GM12865 (cell line): ENCODE results near the gene UTRN.

ENCODE experiments used
- DNase-seq: peaks from one replicate; pipeline ENCODE4 v3.0.0; 2010; ENCODE audit warnings: low read depth
- H3K4me3 ChIP-seq: 2 replicates; pipeline ENCODE4 v1.5.1; 2011; ENCODE audit warnings: mild to moderate bottlenecking, low read depth, low read length, control low read depth
- TF ChIP-seq, protein P1 (sequence below): IDR thresholded peaks from 2 replicates; pipeline ENCODE4 v1.5.1; 2011; ENCODE audit warnings: low read length, control low read depth, low read depth, inconsistent platforms; ENCODE audit not compliant: insufficient read depth; ENCODE audit errors: missing control alignments

UTRN gene

DNA sequence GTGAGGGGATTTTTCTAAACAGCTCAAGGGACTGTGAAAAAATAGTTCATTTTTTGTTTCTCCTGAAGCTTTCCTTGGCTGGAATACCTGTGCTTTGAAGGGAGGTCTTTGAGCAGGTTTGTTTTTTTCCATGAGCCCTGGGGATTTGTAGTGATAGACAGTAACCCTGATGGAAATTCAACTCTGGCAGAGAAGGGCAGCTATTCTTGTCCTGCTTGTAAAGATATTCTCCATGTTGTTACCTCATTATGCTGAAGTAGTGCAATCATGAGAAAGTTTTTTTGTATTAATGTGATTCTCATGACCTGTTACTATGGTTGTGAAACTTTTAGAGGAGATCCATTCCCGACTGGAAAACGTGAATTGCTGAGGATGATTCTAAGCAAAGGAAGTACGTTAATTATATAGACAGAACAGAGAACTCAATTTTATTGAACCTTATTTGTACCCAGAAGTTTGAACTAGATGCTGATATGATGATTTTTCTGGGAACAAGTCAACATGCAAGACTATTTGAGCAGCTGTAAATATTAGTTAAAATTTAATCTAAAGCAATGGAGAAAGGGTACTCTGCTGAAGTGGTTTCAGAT lies 12.5 kb downstream of the UTRN start:
- H3K4me3 ChIP-seq: no peak overlapping the region
- TF ChIP-seq, protein P1, sequence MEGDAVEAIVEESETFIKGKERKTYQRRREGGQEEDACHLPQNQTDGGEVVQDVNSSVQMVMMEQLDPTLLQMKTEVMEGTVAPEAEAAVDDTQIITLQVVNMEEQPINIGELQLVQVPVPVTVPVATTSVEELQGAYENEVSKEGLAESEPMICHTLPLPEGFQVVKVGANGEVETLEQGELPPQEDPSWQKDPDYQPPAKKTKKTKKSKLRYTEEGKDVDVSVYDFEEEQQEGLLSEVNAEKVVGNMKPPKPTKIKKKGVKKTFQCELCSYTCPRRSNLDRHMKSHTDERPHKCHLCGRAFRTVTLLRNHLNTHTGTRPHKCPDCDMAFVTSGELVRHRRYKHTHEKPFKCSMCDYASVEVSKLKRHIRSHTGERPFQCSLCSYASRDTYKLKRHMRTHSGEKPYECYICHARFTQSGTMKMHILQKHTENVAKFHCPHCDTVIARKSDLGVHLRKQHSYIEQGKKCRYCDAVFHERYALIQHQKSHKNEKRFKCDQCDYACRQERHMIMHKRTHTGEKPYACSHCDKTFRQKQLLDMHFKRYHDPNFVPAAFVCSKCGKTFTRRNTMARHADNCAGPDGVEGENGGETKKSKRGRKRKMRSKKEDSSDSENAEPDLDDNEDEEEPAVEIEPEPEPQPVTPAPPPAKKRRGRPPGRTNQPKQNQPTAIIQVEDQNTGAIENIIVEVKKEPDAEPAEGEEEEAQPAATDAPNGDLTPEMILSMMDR: no peak
- DNase-seq: no peak

DNA sequence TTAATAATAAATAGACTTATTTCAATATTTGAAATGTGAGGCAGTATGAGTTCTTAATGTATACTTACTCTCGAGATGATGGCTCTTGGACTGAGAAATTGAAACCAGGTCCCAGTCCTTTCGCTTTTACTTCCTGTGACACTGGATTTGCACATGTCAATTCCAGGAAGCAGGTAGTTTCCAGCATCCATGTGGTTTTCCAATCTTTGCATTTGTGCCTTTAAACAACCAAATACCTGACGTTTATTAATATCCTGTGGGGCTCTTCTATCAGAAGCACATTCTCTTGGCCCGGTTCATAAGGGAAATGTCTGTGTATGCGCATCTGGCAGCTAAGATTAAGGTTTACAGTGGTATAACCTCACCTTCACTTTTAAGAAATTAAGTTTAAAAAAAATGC lies 13.1 kb downstream of the UTRN start:
- TF ChIP-seq, protein P1: no peak
- DNase-seq: no peak
- no peak overlapping the region for H3K4me3 ChIP-seq

- no peak overlapping the region for H3K4me3 ChIP-seq
- DNase-seq: no peak
- TF ChIP-seq, protein P1: no peak
Observed at GRCh38 chr6:144298916-144299315, 13.8 kb downstream of the UTRN start.

DNA sequence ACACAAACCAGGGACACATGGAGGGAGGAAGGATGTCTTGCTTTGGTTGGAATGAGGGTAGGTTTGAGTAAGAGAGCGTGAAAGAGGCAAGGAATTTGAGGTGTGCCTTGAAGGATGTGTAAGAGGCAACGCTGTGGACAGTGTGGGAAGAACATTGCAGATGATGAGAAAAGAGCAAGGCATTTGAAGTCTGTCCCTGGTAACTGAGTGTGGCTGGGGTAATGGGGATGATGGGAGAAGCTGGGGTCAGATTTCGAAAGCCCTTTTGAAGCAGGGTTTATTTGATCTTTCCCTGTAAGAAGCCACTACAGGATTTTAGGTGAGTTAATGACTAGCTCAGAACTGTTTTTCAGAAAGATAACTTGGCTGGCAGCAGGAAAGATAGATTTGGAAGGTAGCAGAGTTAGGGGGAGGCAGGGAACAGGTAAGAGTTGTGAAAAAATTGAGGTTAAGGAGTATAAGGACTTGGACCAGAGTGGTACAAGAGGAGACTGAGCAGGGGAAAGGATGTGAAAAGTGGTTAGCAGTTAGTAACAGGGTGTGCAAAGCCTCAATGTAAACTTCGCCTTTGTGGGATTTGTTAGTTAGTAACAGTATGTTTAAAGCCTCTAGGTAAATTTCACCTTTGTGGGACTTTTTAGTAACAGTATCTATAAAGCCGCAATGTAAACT lies 17.7 kb downstream of the UTRN start:
- TF ChIP-seq, protein P1: no peak
- no peak for DNase-seq
- no peak overlapping the region for H3K4me3 ChIP-seq

DNA sequence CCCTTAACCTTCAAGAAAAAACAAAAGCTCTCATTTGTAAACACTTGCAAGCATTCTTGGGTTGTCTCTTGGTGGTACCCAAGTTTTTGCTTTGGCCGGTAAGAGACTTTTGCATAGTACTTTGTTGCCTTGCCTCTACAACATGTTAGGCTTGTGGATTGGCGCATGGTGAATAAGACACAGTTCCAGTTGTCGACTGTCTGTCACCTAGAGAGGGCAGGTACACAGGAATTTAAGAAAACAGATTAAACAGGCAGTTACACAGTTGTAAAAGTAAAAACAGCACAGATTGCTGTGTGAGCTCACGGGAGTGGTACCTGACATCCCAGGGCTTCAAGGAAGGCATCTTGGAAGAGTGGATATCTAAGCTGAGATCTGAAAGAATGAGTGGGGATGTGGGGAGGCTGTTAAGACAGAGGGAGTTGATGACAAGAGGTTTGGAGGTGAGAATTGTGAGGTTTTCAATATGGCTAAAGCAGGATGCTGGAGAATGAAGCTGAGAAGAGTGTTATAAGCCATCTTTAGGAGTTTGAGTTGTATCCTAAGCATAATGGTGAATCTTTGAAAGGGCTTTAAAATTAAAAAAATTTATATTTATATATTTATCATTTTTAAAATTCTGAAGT lies 19.2 kb downstream of the UTRN start:
- H3K4me3 ChIP-seq: no peak overlapping the region
- no peak for DNase-seq
- TF ChIP-seq, protein P1: no peak

DNA sequence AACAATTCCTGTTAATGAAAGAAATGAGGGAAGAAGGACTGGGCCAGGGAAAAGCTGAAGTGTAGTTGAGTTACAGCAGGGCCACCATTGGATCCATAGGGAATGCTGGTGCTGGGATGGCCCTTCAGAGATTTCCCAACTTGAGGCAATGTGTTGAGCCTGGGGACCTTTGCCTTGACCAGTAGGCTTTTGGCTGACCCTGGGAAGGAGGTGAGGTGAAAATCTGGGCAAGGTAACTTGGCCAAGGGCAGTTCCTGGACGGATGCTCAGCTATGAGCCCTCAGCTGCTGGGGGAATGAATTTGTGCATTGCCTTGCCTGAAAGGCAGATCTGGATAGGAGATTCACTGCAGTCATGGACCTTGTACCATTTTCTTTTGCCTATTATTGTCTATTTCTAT lies 20.4 kb downstream of the UTRN start:
- DNase-seq: no peak
- TF ChIP-seq, protein P1: no peak
- H3K4me3 ChIP-seq: peak overlapping the region; percentile 42; the same call in 1 of the 2 replicates
